22Rv1 (cell line): ENCODE data around the gene LRRC3C.

ENCODE experiments used
- ZFX ChIP-seq: fragments of 450-650 bp; IDR thresholded peaks from 2 replicates; pipeline ENCODE4 v1.6.1; 2017; ENCODE audit warnings: antibody characterized with exemption, borderline replicate concordance
- TF ChIP-seq, protein P1 (sequence below): fragments of 450-650 bp; IDR thresholded peaks from 2 replicates; pipeline ENCODE4 v1.5.1; 2017; ENCODE audit warnings: mild to moderate bottlenecking

GRCh38 chr17:39951924-39952679 lies 24.6 kb downstream of the LRRC3C start:
- TF ChIP-seq, protein P1, sequence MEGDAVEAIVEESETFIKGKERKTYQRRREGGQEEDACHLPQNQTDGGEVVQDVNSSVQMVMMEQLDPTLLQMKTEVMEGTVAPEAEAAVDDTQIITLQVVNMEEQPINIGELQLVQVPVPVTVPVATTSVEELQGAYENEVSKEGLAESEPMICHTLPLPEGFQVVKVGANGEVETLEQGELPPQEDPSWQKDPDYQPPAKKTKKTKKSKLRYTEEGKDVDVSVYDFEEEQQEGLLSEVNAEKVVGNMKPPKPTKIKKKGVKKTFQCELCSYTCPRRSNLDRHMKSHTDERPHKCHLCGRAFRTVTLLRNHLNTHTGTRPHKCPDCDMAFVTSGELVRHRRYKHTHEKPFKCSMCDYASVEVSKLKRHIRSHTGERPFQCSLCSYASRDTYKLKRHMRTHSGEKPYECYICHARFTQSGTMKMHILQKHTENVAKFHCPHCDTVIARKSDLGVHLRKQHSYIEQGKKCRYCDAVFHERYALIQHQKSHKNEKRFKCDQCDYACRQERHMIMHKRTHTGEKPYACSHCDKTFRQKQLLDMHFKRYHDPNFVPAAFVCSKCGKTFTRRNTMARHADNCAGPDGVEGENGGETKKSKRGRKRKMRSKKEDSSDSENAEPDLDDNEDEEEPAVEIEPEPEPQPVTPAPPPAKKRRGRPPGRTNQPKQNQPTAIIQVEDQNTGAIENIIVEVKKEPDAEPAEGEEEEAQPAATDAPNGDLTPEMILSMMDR = no peak
- no peak for TF ChIP-seq ZFX
